Adrenal gland (tissue), 12 donors: ENCODE measurements around the gene TNNT3. TPM values are rescaled to one million over a fixed set of nuclear protein-coding genes. Genes with fewer than 3 reads are reported as not detected.

Experiments used
- DNase-seq, 7 donors: peaks; one replicate each; pipeline ENCODE4 v3.0.0-alpha.2; 2019 to 2020
- H3K27ac ChIP-seq, 5 donors: fragments of 200-600 bp; sonication (generic) in 4 of 5; 1 replicate in 3 of 5; 2 replicates in 2 of 5; pipeline versions ENCODE4 v1.5.1 to v1.8.0; 2016 to 2020; ENCODE audit warnings: mild to moderate bottlenecking in 1 of 5
- H3K27me3 ChIP-seq: fragments of 200-600 bp; 2 replicates; pipeline ENCODE4 v1.8.0; 2021
- H3K36me3 ChIP-seq, 2 donors: fragments of 200-600 bp; replicated peaks in 1 of 2; 1 replicate in 1 of 2; 2 replicates in 1 of 2; pipeline versions ENCODE4 v1.5.1 to v1.8.0; 2018 to 2022
- H3K4me1 ChIP-seq, 2 donors: fragments of 200-600 bp; replicated peaks in 1 of 2; 1 replicate in 1 of 2; 2 replicates in 1 of 2; pipeline versions ENCODE4 v1.5.1 to v1.8.0; 2018 to 2021
- H3K4me3 ChIP-seq, 4 donors: fragments of 200-600 bp; sonication (generic) in 3 of 4; one replicate each; pipeline ENCODE4 v1.5.1; 2016 to 2018
- H3K9me3 ChIP-seq, 3 donors: fragments of 200-600 bp; sonication (generic) in 1 of 3; replicated peaks in 1 of 3; 1 replicate in 2 of 3; 2 replicates in 1 of 3; pipeline versions ENCODE4 v1.5.1 to v1.8.0; 2016 to 2021
- POLR2A ChIP-seq, 2 donors: fragments of 450-650 bp; IDR thresholded peaks; one replicate each; pipeline ENCODE4 v1.6.1; 2017; ENCODE audit warnings: antibody characterized with exemption in 2 of 2, mild to moderate bottlenecking in 2 of 2, moderate library complexity in 1 of 2
- whole genome bisulfite sequencing, 4 donors: extraction: QIAGEN DNeasy Blood & Tissue Kit in 2 of 4; methylation state at CpG; one replicate each; pipeline versions ENCODE4 v1.1.5 to v1.1.7; 2013 to 2017; 5-methylcytosine and 5-hydroxymethylcytosine counted together
- intact Hi-C, 2 donors: fragments of 100-400 bp; cut with DNase I; formaldehyde crosslinking; loops; one replicate each; pipeline versions ENCODE4 v1.14.1 to v1.15.0; 2022 to 2023
- polyA plus RNA-seq, 3 donors: library from polyadenylated mRNA; stranded (reverse); fragments of 200-250 nt in 2 of 3; fragments of 350-450 nt in 1 of 3; fragmentation: Illumina TruSeq in 1 of 3; extraction: RNeasy Lipid Tissue Mini Kit (QIAGEN cat#74804) in 1 of 3; gene quantifications; one replicate each; pipeline ENCODE4 v1.2.3, GENCODE V29; 2013 to 2014
- total RNA-seq, 9 donors: library from RNA; depleted of rRNA in 4 of 9; stranded (reverse); fragments of >200 nt in 4 of 9; fragments of 120-200 nt in 1 of 9; fragmentation: NEBNext Ultra II Directional in 1 of 9; extraction: Animal tissue kit (Norgen Biotek cat#: 25700) in 1 of 9; gene quantifications; one replicate each; pipeline versions ENCODE4 v1.1.0 to v1.2.4, GENCODE V29; 2013 to 2023
- TF ChIP-seq, protein P1 (sequence below), 6 experiments: fragments of 450-650 bp in 4 of 6; fragments of 200-600 bp in 2 of 6; sonication (generic) in 1 of 6; IDR thresholded peaks; 1 replicate in 5 of 6; 2 replicates in 1 of 6; pipeline versions ENCODE4 v1.5.1 to v1.8.0; 2016 to 2021; ENCODE audit warnings: antibody characterized with exemption in 6 of 6, mild to moderate bottlenecking in 2 of 6, moderate library complexity in 1 of 6
- donor health status: healthy with polysubstance abuse.
- donor health status: Bipolar disorder and iron deficiency.
- donor health status: DM: yes; HTN: yes; CAD: no.
- donor health status: DM: no; HTN: no; CAD: no.
- donor health status: DM: no; HTN: no; CAD: no.
- donor health status: DM: yes; HTN: yes; CAD: no.

The TNNT3 gene
- total and polyA plus RNA-seq, 12 donors: 0.81 to 12.2 (median 5.4) TPM; not detected in 1

DNA sequence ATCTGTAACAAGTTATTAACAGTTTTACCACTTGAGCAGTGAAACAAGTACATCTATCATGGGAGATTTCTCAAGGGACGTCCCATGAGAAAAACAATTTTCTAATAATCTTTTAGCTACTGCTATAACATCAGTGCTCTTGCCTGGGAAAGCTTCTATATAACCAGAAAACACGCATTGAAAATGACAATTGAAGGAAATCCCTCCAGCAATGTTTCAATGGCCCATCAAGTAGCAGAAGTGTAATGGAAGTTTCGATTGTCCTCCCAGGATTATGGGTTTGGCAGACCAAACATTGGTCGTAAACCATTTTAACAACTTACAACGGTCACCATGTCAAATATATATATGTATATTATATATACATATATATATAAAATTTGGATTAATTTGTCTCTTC lies 19.8 kb upstream of the TNNT3 start:
- Histone ChIP-seq H3K36me3 (no peaks in the 10 kb centered on the region), H3K4me1 (no peaks in the 10 kb centered on the region), H3K27ac (no peak overlapping the region), H3K4me3 (no peak overlapping the region), H3K9me3 (no peaks in the 10 kb centered on the region), H3K27me3 (no peaks in the 10 kb centered on the region)
- 79 to 86% (median 83%) methylated on average over 5 of the region's 5 CpGs for WGBS, 4 donors
- DNase-seq: no peak
- intact Hi-C loops: loop anchor here (5.0 to 10.0 kb wide), 2 partner anchors 43 to 45 kb away; partner anchors contain the start of gene MRPL23 (in 1 of the 2)
- TF ChIP-seq POLR2A (IDR thresholded peaks at IDR 0.05): no peak
- TF ChIP-seq, protein P1, sequence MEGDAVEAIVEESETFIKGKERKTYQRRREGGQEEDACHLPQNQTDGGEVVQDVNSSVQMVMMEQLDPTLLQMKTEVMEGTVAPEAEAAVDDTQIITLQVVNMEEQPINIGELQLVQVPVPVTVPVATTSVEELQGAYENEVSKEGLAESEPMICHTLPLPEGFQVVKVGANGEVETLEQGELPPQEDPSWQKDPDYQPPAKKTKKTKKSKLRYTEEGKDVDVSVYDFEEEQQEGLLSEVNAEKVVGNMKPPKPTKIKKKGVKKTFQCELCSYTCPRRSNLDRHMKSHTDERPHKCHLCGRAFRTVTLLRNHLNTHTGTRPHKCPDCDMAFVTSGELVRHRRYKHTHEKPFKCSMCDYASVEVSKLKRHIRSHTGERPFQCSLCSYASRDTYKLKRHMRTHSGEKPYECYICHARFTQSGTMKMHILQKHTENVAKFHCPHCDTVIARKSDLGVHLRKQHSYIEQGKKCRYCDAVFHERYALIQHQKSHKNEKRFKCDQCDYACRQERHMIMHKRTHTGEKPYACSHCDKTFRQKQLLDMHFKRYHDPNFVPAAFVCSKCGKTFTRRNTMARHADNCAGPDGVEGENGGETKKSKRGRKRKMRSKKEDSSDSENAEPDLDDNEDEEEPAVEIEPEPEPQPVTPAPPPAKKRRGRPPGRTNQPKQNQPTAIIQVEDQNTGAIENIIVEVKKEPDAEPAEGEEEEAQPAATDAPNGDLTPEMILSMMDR (IDR thresholded peaks at IDR 0.05): no peak

DNA sequence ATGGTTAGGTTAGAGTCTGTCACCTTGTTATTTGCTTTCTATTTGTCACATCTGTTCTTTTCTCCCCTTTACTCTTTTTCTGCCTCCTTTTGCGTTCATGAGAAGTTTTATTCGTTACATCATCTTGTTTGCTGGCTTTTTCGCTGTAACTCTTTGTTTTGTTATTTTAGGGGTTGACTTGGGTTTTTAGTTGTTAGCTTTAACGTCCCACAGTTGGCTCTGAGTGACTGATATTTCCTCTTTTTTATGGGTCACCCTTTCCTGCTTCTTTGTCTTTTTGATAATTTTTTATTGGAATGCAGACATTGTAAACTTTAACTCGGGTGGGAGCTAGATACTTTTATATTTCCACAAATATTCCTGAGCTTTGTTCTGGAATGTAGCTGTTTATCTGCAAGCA lies 13.3 kb upstream of the TNNT3 start:
- no peak for DNase-seq
- Histone ChIP-seq H3K27ac (peak overlapping the region in 2 of 5 donors; percentile 65 to 83), H3K27me3 (no peaks in the 10 kb centered on the region), H3K36me3 (no peaks in the 10 kb centered on the region), H3K9me3 (no peaks in the 10 kb centered on the region), H3K4me3 (no peak overlapping the region), H3K4me1 (no peaks in the 10 kb centered on the region)
- TF ChIP-seq, protein P1 (IDR thresholded peaks at IDR 0.05): no peak
- TF ChIP-seq POLR2A (IDR thresholded peaks at IDR 0.05): no peak
- intact Hi-C loops: no loop called here
- WGBS, 4 donors: 40 to 51% (median 44%) methylated on average over 5 of the region's 5 CpGs

DNA sequence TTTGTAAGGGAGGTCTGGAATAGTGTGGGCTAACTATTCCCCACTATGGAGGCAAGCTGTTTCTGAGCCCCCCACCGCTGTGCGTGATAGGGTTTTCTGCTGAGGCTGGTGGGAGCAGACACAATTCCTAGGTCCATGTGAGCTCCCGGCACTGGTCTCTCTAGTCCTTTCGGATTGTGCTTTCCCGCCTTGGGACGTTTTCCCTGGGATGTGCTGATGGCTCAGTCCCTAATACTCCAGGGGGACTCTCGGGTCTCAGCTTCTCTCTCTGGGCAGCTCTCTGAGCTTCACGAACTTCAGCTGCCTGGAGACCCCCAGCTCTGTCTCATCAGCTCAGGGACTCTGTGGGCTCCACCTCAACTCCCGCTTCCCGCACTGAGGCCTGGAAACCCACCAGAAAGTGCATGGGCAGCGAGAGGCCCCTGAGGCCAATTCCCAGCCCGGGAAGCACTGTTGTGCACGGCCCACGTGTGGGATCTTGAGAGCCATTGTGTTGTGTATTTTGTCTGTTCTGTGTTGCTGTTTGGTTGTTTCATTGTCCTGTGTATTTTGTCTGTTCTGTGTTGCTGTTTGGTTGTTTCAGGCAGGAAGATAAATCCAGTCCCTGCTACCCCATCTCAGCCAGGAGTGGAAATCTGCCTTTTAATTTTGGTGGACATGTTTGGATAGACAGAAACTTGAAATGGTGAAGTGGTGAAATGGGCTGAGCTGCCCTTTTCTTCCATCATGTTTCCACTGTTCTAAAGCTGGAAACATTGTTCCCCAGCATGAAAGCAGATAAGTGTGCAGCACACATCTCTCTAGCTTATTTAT lies 12.7 kb upstream of the TNNT3 start:
- TF ChIP-seq, protein P1 (IDR thresholded peaks at IDR 0.05): no peak
- Histone ChIP-seq H3K27ac (peak overlapping the region in 3 of 5 donors; percentile 19 to 83 (median 65)), H3K27me3 (no peaks in the 10 kb centered on the region), H3K4me1 (no peaks in the 10 kb centered on the region), H3K4me3 (no peak overlapping the region), H3K36me3 (no peaks in the 10 kb centered on the region), H3K9me3 (no peaks in the 10 kb centered on the region)
- no peak for DNase-seq
- 71 to 85% (median 74%) methylated on average over 13 to 14 of the region's 14 CpGs for WGBS, 4 donors
- intact Hi-C loops: no loop called here

DNA sequence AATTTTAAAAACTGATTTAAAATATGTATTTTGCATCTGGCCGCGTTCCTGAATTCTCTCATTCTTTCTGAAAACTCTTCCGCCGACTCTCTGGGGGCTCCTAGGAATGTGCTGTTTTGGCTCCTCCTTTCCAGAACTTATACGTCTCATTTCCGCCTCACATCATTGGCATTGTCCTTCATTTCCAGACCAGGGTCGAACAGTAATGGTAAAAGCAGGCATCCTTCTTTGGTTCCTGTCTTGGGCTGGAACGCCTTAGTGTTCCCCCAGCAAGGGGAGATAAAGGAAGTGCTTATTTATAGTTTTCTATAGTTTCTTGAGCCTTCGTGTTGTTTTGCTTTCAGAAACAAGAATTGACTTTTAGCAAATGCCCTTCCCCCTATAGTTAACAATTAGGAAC lies 10.9 kb upstream of the TNNT3 start:
- intact Hi-C loops: no loop called here
- WGBS, 4 donors: 39 to 55% (median 51%) methylated on average over 9 of the region's 9 CpGs
- no peaks in the 10 kb centered on the region for H3K27me3 ChIP-seq

More for the DNA sequence above, 10.9 kb upstream of the TNNT3 start:
- peak overlapping the region; percentile 10 to 83 (median 28) for H3K27ac ChIP-seq
- no peaks in the 10 kb centered on the region for H3K36me3 ChIP-seq
- no peaks in the 10 kb centered on the region for H3K9me3 ChIP-seq
- no peak for DNase-seq
- peaks cover 0 to 3% of the 10 kb centered on the region in 2 donors for H3K4me1 ChIP-seq
- no peak for TF ChIP-seq POLR2A (IDR thresholded peaks at IDR 0.05)
- TF ChIP-seq, protein P1 (IDR thresholded peaks at IDR 0.05): no peak
- H3K4me3 ChIP-seq: no peak overlapping the region
